GM12878 (cell line): Measurements from ENCODE around the gene TUBB. TPM values are rescaled to one million over a fixed set of nuclear protein-coding genes. Genes with fewer than 3 reads are reported as not detected.
A peak's percentile ranks its signal among the peaks of the same experiment; 100 is the strongest.

Source experiments
- CBX5 ChIP-seq: sonication (generic); IDR thresholded peaks from 2 replicates; pipeline ENCODE4 v1.6.1; 2016; ENCODE audit warnings: low read depth, moderate library complexity, mild to moderate bottlenecking, inconsistent platforms
- CEBPB ChIP-seq, 2 experiments: fragments of 150-350 bp in 1 of 2; IDR thresholded peaks; 2 replicates each; pipeline ENCODE4 v1.6.1; 2012 to 2014; ENCODE audit warnings: low read depth in 2 of 2, low read length in 2 of 2, borderline replicate concordance in 1 of 2, inconsistent platforms in 1 of 2
- CHD2 ChIP-seq: IDR thresholded peaks from 2 replicates; pipeline ENCODE4 v1.6.1; 2011; ENCODE audit warnings: low read depth, low read length, improper control_type of control experiment, borderline replicate concordance
- CREM ChIP-seq: IDR thresholded peaks from 2 replicates; pipeline ENCODE4 v1.6.1; 2014; ENCODE audit warnings: antibody characterized with exemption, low read depth
- EZH2 ChIP-seq: IDR thresholded peaks from 2 replicates; pipeline ENCODE4 v1.6.1; 2012; ENCODE audit warnings: low read depth, mild to moderate bottlenecking, control low read depth, inconsistent platforms, low read length, borderline replicate concordance; ENCODE audit not compliant: control insufficient read depth
- HDAC6 ChIP-seq: fragments of 200-600 bp; sonication (generic); IDR thresholded peaks from one replicate; pipeline ENCODE4 v1.8.0; 2017; ENCODE audit warnings: antibody characterized with exemption; ENCODE audit not compliant: unreplicated experiment
- IKZF1 ChIP-seq: fragments of 450-650 bp; conservative IDR thresholded peaks from 2 replicates; pipeline ENCODE4 v1.6.1; 2017; ENCODE audit warnings: antibody characterized with exemption, mild to moderate bottlenecking
- JUND ChIP-seq: IDR thresholded peaks from 2 replicates; pipeline ENCODE4 v1.6.1; 2012; ENCODE audit warnings: low read depth, mild to moderate bottlenecking, low read length, improper control_type of control experiment, moderate library complexity
- KDM1A ChIP-seq: fragments of 200-600 bp; sonication (generic); IDR thresholded peaks from 2 replicates; pipeline ENCODE4 v1.6.1; 2016; ENCODE audit warnings: borderline replicate concordance
- MYC ChIP-seq: IDR thresholded peaks from 2 replicates; pipeline ENCODE4 v1.6.1; 2011; ENCODE audit warnings: mild to moderate bottlenecking, low read length, moderate library complexity, inconsistent platforms; ENCODE audit not compliant: insufficient read depth, insufficient replicate concordance, insufficient read length, severe bottlenecking
- NFXL1 ChIP-seq: fragments of 450-650 bp; IDR thresholded peaks from 2 replicates; pipeline ENCODE4 v1.6.1; 2017; ENCODE audit warnings: antibody characterized with exemption, mild to moderate bottlenecking, borderline replicate concordance
- NKRF ChIP-seq: fragments of 450-650 bp; conservative IDR thresholded peaks from 2 replicates; pipeline ENCODE4 v1.6.1; 2017; ENCODE audit warnings: mild to moderate bottlenecking, moderate library complexity
- PAX5 ChIP-seq: IDR thresholded peaks from 2 replicates; pipeline ENCODE4 v1.6.1; 2011; ENCODE audit warnings: low read depth, low read length, borderline replicate concordance
- POU2F2 ChIP-seq: IDR thresholded peaks from 3 replicates; pipeline ENCODE4 v1.6.1; 2011; ENCODE audit warnings: low read depth, mild to moderate bottlenecking, low read length, borderline replicate concordance
- RB1 ChIP-seq: fragments of 450-650 bp; formaldehyde crosslinking; IDR thresholded peaks from 2 replicates; pipeline ENCODE4 v1.6.1; 2017; ENCODE audit warnings: mild to moderate bottlenecking, borderline replicate concordance
- RELA ChIP-seq: fragments of 450-650 bp; IDR thresholded peaks from 2 replicates; pipeline ENCODE4 v1.8.0; 2014; ENCODE audit warnings: borderline replicate concordance; ENCODE audit not compliant: partially characterized antibody
- RELB ChIP-seq: fragments of 450-650 bp; IDR thresholded peaks from 2 replicates; pipeline ENCODE4 v1.6.1; 2017; ENCODE audit warnings: low read depth, mild to moderate bottlenecking, moderate library complexity
- SP1 ChIP-seq: IDR thresholded peaks from one replicate; pipeline ENCODE4 v1.6.1; 2011; ENCODE audit warnings: low read depth, low read length
- SRF ChIP-seq, 2 experiments: IDR thresholded peaks; 2 replicates each; pipeline ENCODE4 v1.6.1; 2011; ENCODE audit warnings: low read depth in 2 of 2, low read length in 2 of 2, mild to moderate bottlenecking in 1 of 2, moderate library complexity in 1 of 2
- STAT1 ChIP-seq: fragments of 450-650 bp; conservative IDR thresholded peaks from 2 replicates; pipeline ENCODE4 v1.6.1; 2014; ENCODE audit warnings: antibody characterized with exemption, mild to moderate bottlenecking
- STAT3 ChIP-seq: IDR thresholded peaks from 2 replicates; pipeline ENCODE4 v1.6.1; 2011; ENCODE audit warnings: low read depth, low read length, improper control_type of control experiment
- ZBTB11 ChIP-seq: fragments of 450-650 bp; formaldehyde crosslinking; IDR thresholded peaks from 2 replicates; pipeline ENCODE4 v1.5.0; 2022; ENCODE audit warnings: mild to moderate bottlenecking, missing genetic modification characterization
- ZSCAN29 ChIP-seq: fragments of 450-650 bp; IDR thresholded peaks from 2 replicates; pipeline ENCODE4 v1.6.1; 2017; ENCODE audit warnings: mild to moderate bottlenecking, moderate library complexity
- polyA plus RNA-seq, 11 experiments: library from polyadenylated mRNA; depleted of rRNA in 4 of 11; unstranded in 6 of 11; stranded (reverse) in 5 of 11; fragments of >200 nt; fragmentation: Nextera tagmentation in 4 of 11; fragmentation: Illumina TruSeq in 1 of 11; extraction: Ambion mirVana in 4 of 11; extraction: Trizol in 1 of 11; gene quantifications; 1 replicate in 1 of 11; 2 replicates in 10 of 11; pipeline versions ENCODE4 v1.2.1 to v1.2.3, GENCODE V29; 2011 to 2016; ENCODE audit warnings: inconsistent platforms in 2 of 11, missing spikeins in 2 of 11, low read depth in 1 of 11
- total RNA-seq, 4 experiments: library from RNA; depleted of rRNA in 3 of 4; stranded (reverse); fragments of >200 nt in 3 of 4; fragmentation: Illumina TruSeq in 1 of 4; extraction: Trizol in 1 of 4; gene quantifications; 2 replicates each; pipeline versions ENCODE4 v1.2.1 to v1.2.3, GENCODE V29; 2013 to 2021

The TUBB gene
- total and polyA plus RNA-seq, 10 of the 15 experiments (the other 5 are each of a cell fraction or from before 2014, with no cell fraction given): 1,039 to 3,052 (median 1,656) TPM

GRCh38 chr6:30682143-30683117, 37.7 kb upstream of the TUBB start (continued):
- peak; percentile 65 for TF ChIP-seq RELB
- peak; percentile 76; the same call in 1 of the 2 replicates for TF ChIP-seq PAX5
- TF ChIP-seq SRF (IDR thresholded peaks at IDR 0.05; ENCODE audit: low read depth in 2 of 2, low read length in 2 of 2): peak; percentile 67 to 74
- TF ChIP-seq POU2F2: peak; percentile 29; the same call in 1 of the 3 replicates
- TF ChIP-seq CBX5: no peak
- no peak for TF ChIP-seq CEBPB (IDR thresholded peaks at IDR 0.05; ENCODE audit: borderline replicate concordance in 1 of 2, low read depth in 2 of 2, low read length in 2 of 2)
- no peak for TF ChIP-seq STAT3
- peak; percentile 20; the same call in 1 of the 2 replicates for TF ChIP-seq RB1
- TF ChIP-seq MYC: no peak
- no peak for TF ChIP-seq JUND
- no peak for TF ChIP-seq EZH2
- no peak for TF ChIP-seq STAT1
- TF ChIP-seq IKZF1: peak; percentile 95
- peak; percentile 68 for TF ChIP-seq NKRF
- no peak for TF ChIP-seq NFXL1
- TF ChIP-seq KDM1A: no peak
- no peak for TF ChIP-seq CREM
- TF ChIP-seq ZBTB11 (CRISPR knock-in tag): no peak
- TF ChIP-seq RELA: no peak
- TF ChIP-seq ZSCAN29: no peak
- peak; percentile 8 for TF ChIP-seq HDAC6
- peak; percentile 88; the same call in 1 of the 2 replicates for TF ChIP-seq CHD2
- TF ChIP-seq SP1: peak; percentile 57
